ENCODE measurements around the gene TRAFD1.
"Not testable (repeated sequence)": the region's sequence is repeated elsewhere in the genome, so short reads cannot be mapped to it uniquely, and the experiment has no call there.

TRAFD1 gene, protein sequence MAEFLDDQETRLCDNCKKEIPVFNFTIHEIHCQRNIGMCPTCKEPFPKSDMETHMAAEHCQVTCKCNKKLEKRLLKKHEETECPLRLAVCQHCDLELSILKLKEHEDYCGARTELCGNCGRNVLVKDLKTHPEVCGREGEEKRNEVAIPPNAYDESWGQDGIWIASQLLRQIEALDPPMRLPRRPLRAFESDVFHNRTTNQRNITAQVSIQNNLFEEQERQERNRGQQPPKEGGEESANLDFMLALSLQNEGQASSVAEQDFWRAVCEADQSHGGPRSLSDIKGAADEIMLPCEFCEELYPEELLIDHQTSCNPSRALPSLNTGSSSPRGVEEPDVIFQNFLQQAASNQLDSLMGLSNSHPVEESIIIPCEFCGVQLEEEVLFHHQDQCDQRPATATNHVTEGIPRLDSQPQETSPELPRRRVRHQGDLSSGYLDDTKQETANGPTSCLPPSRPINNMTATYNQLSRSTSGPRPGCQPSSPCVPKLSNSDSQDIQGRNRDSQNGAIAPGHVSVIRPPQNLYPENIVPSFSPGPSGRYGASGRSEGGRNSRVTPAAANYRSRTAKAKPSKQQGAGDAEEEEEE

GRCh38 chr12:112125250-112125999 is at the start of gene TRAFD1:
TSS of gene TRAFD1 (plus strand) at chr12:112125560. CDS start at chr12:112130523, 4,963 bp downstream.
- intact Hi-C loops (cut with DNase I): loop anchor here (1.0 to 10.0 kb wide), 3 partner anchors 17 to 259 kb away; partner anchors contain the start of genes HECTD4 and NAA25
- DNase-seq: peak; percentile 95 to 100 (median 98)

GRCh38 chr12:112087055-112087850 is 38.1 kb upstream of the TRAFD1 start:
- no peak for DNase-seq
- intact Hi-C loops (cut with DNase I): no loop called here

GRCh38 chr12:112087851-112088250 is 37.5 kb upstream of the TRAFD1 start:
- no peak for DNase-seq
- intact Hi-C loops (cut with DNase I): no loop called here

GRCh38 chr12:112091563-112091962 is 33.8 kb upstream of the TRAFD1 start:
- intact Hi-C loops (cut with DNase I): no loop called here

DNA sequence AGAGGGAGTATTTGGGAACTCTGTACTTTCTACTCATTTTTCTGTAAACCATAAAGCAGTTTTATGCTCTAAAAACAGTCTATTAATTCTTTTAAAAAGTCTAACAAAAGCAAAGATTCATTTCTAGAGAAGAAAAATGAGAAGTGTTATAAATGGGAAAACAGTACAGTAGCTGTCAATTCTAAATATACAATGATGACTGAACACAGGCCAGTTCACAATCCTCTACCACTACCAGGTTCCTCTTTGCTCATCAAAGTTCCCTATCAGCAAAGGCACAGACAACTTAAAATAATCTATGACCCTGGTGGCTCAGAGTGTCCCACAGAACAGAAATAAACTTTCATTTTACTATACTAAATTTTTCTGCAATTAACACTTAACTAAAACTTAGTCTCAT is 29.3 kb upstream of the TRAFD1 start:
- intact Hi-C loops (cut with DNase I): no loop called here
- DNase-seq: no peak

More at GRCh38 chr12:112091563-112091962, 33.8 kb upstream of the TRAFD1 start:
- no peak for DNase-seq

- no peak for DNase-seq
- intact Hi-C loops (cut with DNase I): no loop called here
These were observed 28.7 kb upstream of the TRAFD1 start for GRCh38 chr12:112096667-112097066.

- intact Hi-C loops (cut with DNase I): no loop called here
- no peak for DNase-seq
These were observed 27.7 kb upstream of the TRAFD1 start for GRCh38 chr12:112097641-112098040.

DNA sequence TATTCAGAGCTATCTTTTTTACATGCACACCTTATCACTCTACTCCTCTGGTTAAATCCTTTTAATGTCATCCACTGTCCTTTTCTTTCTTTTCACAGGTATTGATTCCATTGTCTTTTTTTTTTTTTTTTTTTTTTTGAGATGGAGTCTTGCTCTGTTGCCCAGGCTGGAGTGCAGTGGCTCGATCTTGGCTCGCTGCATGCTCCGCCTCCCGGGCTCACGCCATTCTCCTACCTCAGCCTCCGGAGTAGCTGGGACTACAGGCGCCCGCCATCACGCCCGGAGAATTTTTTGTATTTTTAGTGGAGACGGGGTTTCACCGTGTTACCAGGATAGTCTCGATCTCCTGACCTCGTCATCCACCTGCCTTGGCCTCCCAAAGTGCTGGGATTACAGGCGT is 24.9 kb upstream of the TRAFD1 start:
- not testable (repeated sequence) for DNase-seq
- intact Hi-C loops (cut with DNase I): loop anchor here (10.0 kb wide), 1 partner anchor 86 kb away; the partner anchor contains the start of genes ERP29 and TMEM116

- no peak for DNase-seq
- intact Hi-C loops (cut with DNase I): loop anchor here (10.0 kb wide), 1 partner anchor 87 kb away; the partner anchor contains the start of genes ERP29 and TMEM116
These were observed 23.2 kb upstream of the TRAFD1 start for GRCh38 chr12:112102127-112102526.

GRCh38 chr12:112102746-112103145 is 22.6 kb upstream of the TRAFD1 start:
- intact Hi-C loops (cut with DNase I): loop anchor here (10.0 kb wide), 1 partner anchor 88 kb away; the partner anchor contains the start of genes ERP29 and TMEM116
- DNase-seq: not testable (repeated sequence)

- intact Hi-C loops (cut with DNase I): loop anchor here (10.0 kb wide), 1 partner anchor 89 kb away; the partner anchor contains the start of genes ERP29 and TMEM116
- DNase-seq: peak in 3 of 42 donors; percentile 10 to 30 (median 22)
These were observed 21.4 kb upstream of the TRAFD1 start for GRCh38 chr12:112103758-112104503.

GRCh38 chr12:112105891-112106290 is 19.5 kb upstream of the TRAFD1 start:
- intact Hi-C loops (cut with DNase I): loop anchor here (10.0 kb wide), 1 partner anchor 91 kb away; the partner anchor contains the start of genes ERP29 and TMEM116
- no peak for DNase-seq

GRCh38 chr12:112107306-112108201 is 17.8 kb upstream of the TRAFD1 start:
- intact Hi-C loops (cut with DNase I): loop anchor here (1.0 to 10.0 kb wide), 2 partner anchors 18 to 93 kb away; partner anchors contain the start of genes ERP29, TMEM116 and TRAFD1

GRCh38 chr12:112108202-112109079 is 16.9 kb upstream of the TRAFD1 start, which contains the start of gene NAA25:
TSS of gene NAA25 (minus strand) at chr12:112108783. CDS start at chr12:112108773, 10 bp downstream.
- intact Hi-C loops (cut with DNase I): loop anchor here (1.0 to 10.0 kb wide), 2 partner anchors 17 to 94 kb away; partner anchors contain the start of genes ERP29, TMEM116 and TRAFD1
- DNase-seq: peak; percentile 75 to 95 (median 90)

More at GRCh38 chr12:112107306-112108201, 17.8 kb upstream of the TRAFD1 start:
- peak in 40 of 42 donors; percentile 15 to 73 (median 53) for DNase-seq
